Fibroblast of skin of scalp (primary cell): ENCODE measurements around the gene CNOT4.

Experiments used
- DNase-seq: peaks from one replicate; pipeline ENCODE4 v3.0.0-alpha.2; 2013

The CNOT4 gene

DNA sequence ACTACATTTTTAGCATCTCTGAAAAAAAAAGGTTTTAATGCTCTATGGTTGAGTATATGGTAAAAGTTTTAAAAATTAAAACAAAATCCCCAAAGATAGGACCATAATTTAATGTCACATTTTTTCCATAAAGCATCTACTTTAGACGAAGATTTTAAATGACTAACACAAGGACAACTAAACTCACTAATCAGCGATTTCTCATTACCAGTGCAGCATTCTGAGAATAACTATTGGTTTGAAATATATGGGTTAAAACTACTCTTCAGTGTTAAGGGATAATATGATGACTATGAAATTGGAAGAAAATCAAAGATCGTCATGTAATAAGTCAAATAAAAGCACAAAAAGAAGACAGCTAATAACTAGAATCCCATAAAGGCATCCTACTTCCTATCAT lies 118.4 kb downstream of the CNOT4 start:
- no peak for DNase-seq

DNA sequence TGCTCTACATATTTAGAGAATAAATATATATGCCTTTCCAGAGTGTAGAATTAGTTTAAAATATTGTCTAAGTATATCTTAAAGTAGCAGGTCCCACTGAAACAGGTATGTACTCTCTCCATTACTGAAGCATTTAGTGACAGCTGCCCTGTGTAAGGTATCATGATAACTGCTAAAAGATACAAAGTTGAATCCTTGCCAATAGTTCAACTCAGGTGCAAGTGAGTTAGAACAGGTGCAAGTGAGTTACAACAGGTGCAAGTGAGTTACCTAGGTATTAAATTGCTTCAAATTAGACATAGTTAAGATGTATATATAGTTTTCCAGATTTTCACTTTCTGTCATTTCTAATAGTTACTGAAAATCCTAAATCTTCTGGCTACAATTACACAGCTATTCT lies 119.1 kb downstream of the CNOT4 start:
- no peak for DNase-seq

DNA sequence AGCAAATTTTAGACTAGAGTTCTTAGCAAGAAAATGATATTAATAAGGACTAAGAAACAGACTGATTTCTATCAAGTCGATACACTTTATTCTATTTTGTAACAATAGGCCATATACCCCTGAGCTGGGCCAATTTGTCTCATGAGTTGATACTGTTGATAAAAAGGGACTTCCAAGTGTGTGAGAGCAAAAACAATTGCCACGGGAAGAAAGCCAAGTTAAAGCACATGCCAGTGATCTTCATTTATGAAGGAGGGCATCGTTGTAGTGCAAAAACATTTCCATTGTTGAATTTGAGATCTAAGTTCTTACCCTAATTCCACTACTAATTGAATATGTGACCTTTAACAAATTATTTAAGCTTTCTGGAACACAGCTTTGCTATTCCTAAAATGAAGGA lies 119.9 kb downstream of the CNOT4 start:
- no peak for DNase-seq

DNA sequence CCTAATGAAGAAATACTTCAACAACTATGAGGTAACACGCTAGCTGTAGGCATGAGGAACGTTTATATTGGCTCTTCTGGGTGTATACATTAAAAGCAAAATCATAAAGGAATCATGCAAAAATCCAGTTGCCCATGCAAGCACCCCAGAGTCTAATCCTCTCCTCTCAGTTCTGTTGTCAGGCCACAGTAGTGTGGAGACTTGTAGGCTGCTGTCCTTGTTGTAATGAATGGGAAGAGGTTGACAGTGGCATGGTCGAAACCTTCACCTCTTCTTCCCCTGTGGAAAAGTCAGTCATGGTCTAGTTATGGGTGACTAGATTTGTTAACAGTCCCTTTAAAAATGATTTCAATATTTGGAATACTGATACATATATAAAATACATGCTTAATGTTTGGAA lies 121.3 kb downstream of the CNOT4 start:
- no peak for DNase-seq

DNA sequence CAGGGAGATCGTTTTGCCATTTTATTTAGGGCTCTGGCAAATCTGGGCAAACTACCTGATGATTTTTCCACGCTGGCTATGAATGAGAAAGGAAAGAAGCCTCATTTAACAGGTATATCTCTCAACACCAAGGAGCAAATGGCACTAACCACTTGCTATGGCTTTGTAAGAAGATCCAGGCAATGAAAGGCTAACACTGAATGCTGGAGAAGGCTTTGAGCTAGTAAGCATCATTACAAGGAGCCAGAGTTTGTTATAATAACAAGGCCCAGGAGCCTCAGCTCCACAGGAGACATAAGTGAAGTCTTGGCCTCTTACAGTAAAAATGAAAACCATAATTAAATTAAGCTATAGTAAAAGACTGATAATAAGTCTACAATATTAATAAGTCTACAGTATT lies 123.1 kb downstream of the CNOT4 start:
- DNase-seq = no peak

DNA sequence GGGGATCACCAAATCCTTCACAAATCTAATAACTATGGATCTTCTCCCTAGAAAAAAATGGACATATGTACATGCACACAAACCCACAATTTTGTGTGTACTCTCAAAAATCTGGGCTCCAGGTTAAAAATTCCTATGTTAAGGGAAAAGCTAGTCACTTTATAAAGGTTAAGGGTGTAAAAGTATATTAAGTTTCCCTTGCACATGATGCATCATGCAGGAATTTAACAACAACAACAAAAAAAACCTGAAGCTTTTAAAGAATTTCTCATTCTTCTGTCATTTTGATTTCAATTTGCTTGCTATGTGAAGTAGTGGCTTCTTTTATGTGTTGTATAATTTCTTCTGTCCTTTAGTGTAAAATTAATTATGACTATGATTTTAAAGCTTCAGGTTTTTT lies 123.7 kb downstream of the CNOT4 start:
- DNase-seq = peak; percentile 5

DNA sequence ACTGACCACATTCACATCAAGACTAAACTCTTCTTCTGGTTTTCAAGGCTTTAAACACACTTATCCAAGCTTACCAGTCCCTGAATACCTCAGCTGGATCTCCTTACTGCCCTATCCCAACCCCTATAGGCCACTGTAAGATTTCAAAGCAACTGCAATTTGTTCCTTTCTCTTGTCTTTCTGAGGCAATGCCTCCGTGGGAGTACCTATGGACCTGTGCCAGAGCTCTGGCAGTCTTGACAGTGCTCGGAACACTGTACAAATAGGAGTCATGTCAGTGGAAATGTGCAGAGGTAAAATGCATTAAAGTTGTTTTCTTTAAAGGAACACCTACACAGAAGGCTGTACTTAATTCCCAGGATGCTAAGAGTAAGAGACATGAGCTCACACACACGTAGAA lies 124.7 kb downstream of the CNOT4 start:
- DNase-seq = no peak

DNA sequence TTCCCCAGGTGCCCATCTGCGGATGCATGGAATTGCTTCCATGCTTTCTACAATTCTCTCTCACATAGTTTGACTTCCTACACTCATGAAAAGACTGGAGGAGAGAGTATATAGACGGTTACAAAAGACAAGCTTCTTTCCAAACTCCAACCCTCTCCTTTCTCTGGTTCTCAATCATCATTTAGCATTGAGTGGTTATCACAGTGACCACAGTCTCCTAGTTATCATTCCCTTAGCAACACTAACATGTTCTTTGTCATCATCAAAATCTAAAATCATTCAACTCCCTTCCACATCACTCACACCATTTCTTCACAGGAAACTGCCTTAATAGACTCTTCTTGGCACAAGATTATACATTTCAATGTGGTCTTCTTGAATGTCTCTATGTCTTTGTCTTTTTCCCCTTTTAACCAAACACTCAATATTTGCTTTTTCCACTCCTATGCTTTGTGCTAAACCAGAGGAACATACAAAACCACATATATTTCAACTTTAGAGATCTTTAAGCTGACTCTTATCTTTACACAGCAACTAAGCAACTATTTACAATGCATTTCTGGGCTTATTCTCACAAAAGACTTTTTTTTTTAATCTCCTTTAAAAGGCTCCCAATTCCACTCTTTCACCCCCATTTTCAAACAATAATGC lies 126.3 kb downstream of the CNOT4 start:
- DNase-seq = no peak

DNA sequence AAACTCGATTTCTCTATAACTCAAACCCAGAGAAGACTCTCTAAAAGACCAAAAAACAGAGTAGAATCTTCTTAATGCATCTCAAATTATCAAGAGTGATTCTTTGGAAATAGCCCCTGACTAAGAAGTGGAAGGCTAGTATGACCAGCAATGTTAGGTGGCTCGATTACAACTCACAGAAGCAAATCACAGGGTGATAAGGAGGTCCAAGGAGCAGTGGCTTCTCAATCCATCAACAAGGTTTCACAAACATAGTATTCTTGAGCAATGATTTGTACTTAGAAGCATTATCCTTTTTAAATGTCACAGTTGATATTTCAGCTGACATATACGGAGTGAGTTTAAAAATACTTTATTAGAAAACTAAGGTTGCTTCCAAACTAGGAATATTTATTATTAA lies 127.7 kb downstream of the CNOT4 start:
- DNase-seq = no peak

DNA sequence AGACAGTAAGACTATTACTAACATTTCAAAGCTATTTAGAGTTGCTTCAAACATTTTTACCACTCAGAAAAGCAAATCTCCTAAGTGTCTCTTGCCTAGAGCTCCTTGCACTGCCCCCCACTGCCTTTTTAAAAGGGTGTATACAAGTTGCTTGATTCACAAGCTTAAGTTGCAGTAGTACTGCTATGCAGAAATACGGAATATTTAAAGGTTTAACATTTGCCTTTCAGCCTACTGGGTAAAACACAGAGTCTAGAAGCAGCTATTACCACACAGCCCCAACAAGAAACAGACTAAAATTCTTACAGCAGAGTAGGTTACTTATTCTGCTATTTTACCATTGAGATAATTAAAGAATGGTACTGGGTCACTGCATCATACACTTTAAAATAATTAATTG lies 128.5 kb downstream of the CNOT4 start:
- no peak for DNase-seq

DNA sequence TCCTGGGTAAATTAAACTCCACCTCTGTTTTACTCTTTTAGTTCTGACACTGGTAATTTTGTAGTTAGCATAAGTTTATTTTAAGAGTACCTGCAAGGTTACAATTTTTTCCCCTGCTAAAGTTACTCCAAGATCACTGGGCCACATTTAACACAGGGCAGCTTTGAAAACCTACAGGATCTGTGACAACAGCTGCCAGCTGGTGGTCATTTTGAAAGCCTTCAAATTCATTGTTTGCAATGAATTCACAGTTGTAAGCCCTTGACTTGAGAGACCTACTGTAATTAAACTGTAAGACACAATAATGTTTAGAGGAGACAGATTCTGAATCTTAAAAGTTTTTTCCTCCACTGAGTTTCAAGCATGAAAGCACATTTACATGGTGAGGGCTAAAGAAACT lies 129.6 kb downstream of the CNOT4 start:
- DNase-seq = no peak

DNA sequence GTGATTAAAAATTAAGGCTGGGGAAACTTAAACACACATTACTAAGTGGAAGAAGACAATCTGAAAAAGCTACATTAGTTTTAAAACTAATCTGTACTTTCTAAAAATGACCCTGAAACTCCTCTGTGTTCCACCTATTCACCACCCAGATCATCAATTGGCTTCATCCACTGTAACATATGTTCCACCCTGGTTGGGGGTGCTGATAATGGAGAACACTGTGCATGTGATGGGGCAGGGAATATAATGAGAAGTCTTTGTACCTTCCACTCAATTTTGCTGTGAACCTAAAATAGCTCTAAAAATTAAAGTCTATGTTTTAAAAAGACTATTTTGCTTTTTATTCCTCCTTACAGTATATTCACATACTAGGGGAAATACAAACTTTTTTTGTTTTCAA lies 132.7 kb downstream of the CNOT4 start:
- DNase-seq = no peak

DNA sequence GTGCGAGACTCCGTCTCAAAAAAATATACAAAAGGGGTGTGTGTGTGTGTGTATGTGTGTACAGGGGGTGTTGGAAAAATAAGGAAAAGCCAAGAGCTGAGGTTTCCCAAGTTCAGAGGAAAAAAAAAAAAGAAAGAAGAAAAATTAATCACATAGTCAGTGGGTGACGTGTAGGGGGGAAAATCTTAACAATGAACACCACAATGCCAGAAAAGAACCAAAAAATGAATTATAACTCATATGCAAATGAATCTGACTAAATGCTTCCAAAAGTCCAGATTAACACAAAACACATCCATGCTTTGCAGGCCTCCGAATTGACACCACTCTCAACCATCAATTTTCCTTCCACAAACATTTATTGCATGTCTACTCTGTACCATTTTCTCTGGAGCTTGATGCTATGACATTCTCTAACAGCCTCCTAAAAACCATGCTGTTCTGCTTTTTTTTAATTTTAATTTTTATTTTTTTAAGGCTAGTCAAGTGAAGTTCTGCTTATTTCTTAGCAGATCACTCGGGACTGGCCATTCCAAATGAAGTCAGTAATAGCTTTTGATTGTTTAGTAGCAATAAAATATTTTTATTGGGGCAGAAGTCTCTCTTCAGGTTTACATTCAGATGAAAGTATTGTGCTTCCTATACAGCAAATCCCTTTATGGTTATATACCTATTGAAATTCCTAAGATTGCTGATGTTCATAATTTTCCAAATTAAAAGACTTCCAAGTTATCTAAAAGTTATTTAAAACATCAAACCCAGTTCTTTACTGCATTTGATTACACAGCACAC lies 133.8 kb downstream of the CNOT4 start:
- peak; percentile 21 for DNase-seq

DNA sequence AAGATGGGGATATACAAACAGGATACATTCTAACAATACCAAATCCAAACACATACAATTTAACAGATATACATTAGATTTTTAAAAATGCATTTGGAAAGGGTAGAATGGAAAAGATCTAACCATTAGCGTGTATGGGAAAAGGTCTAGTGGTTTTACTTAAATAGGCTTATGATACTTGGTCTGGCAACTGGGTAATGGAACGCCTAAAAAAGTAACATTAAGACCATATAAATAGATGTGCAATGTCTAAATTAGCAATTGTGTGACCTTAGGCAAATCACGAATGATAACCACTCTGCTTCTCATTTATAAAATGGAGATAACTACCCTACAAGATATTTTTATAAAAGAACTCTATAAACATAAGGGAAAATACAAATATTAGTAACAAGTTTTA lies 135.2 kb downstream of the CNOT4 start:
- no peak for DNase-seq

DNA sequence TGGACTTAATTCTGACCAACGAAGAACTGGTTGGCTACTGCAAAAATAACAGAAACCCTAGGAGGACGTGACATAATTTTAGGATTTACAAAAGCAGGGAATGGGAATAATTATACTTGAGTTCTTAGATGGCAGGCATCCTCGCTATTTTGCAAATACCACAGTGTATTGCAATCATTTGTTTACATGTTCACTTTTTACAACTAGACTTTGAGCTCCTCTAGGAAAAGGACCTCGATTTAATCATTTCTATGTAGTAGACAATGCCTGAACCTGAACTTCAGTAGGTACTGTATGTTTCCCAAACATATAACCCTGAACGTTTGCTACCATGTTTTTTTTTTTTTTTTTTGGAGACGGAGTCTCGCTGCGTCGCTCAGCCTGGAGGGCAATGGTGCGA lies 137.7 kb downstream of the CNOT4 start:
- no peak for DNase-seq

DNA sequence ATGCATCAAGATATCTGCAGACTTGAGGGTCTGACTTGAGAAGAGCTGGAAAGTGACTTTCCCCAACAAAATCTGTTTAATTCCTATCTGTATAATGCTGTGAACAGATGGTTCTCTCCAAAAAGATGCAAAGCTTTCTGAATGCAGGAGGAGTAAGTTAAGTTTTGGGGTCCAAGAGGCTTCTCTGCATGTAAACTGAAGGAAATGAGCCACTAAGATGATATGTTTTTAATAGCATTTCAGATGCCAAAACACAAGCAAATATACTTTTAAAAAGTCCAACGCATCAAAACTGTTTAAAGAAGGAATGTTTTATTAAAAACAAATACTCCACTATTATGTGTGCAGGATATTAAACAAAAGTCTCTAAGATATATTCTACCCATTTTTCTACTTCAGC lies 139.2 kb downstream of the CNOT4 start:
- no peak for DNase-seq

DNA sequence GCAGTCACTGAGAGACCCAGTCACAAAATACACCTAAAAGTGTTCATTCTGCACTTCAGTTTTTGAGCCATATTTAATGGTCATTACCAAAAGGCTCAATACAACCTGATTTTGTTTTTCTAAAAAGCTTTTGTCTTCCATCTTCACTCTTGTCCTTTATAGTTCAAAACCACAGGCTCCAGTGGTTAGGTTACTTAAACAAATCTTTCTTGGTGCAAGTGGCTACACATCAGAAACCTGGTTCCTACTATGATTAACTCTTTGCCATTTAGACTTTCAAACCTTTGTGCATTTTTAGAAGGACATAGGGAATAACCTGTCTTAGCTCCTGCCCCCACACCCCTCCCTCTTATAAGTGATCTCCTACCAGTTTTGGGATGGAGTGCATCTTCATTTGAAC lies 140.5 kb downstream of the CNOT4 start:
- DNase-seq = no peak

DNA sequence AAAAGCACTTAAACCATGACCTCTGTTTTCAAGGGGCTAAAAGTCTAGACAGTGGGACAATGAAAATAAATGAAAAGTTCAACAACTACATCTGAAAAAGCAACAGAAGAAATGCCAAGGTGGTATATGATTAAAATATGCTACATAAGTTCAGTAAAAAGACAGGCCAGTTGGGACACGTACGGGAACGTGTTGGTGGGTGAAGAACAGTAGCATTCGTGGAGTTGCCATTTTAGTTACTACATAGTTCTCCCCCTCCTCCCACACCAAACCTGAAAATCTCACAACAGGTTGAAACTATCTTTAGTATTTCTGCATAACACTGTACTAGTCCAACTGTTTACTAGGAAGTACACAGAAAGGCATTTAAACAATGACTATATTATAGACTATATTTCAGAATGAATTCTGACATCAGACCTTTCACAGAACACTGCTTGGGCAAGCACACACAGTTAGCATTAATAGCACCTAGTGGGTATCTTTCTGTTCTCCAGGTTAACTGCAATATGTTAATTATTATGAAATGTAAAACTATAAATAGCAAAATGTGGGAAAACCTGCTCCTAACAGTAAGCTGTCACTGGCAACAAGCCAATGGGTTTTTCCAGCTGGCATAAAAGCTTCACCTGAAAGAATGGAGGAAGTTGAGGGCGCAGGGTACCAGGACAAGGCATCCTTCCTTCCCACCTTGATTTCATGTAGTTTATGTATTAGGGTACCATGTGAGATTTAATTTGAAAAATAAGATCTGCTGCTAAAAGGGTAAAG lies 141.3 kb downstream of the CNOT4 start:
- DNase-seq = no peak

DNA sequence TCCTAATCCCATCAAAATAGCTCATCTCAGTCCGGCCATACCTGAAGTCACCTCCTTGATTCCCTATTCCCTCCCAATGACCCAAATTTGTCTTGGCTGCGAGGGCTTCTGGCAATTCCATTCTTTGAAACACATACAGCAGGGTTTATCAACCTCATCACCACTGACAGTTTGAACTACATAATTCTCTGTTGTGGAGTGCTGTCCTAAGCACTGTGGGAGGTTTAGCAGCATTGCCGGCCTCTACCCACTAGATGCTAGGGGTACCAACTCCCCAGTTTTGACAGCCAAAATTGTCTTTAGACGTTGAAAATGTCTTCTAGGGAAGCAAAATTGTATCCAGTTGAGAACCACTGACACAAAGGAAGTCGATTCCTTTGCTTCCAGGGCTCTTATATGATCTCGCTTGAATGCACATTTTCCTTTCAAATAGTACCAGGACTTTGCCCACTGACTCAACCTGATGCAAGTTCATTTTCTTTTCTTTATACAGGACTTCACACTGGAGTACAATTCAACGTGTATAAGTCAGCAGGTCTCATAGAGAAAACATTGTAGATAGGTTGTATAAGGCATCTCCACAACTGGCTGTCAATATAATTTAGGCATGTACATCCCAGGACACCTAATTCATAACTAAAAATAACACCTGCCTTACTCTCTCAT lies 142.9 kb downstream of the CNOT4 start:
- no peak for DNase-seq

DNA sequence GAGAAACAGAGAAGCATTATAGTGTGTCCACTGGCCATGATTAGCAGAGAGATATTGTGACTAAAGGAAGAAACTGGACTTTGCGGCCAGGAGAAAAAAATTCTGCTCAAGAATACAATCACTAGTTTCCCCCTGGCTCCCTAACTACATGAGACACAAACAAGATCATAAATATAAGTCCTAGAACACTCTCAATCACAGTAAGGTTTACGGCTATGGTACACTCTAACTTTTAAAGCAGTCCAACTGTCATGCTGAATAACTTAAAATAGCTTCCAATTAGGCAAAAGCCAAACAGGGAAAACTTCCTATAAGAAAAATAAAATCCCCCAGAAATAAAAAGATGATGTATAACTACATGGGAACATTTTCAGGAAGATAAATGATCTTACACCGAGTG lies 144.2 kb downstream of the CNOT4 start:
- no peak for DNase-seq

DNA sequence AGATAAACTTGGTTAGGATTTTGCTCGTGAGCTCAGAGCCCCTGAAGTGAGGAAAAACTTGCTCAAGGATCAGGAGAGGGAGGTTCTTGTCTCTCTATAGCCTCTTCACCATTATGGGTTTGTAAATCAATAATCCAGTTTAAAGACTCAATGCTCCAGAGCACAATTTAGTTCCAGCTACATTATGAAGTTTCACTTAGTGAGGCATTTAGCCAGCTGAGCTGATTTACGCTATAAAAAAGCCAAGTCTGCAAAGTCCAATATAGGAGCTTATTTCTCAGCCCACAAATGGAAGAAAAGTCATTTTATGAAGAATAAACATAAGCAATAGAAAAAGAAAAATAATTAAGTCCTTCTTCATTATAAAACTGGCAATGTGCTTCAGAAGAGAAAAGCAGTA lies 145.7 kb downstream of the CNOT4 start:
- DNase-seq = no peak

DNA sequence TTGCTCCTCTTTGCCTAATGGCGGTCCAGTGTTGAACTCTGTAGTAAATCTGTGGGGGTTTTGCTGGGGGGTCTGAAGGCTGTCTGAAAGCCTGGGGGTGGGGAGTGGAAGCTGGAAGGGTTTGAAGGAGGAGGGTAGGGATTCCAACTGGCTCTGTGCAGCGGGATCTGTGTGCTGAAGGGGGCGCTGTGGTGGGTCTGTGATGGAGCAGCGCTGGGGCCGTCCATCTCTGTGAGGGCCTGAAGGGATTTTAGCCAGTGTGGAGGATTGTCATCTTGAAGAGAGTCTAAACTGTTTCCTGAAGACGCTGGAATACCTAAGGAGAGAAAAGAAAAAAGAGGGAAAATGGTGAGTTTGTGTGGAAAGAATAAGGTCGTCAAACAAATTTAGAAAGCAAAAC lies 147.0 kb downstream of the CNOT4 start:
- DNase-seq = no peak

DNA sequence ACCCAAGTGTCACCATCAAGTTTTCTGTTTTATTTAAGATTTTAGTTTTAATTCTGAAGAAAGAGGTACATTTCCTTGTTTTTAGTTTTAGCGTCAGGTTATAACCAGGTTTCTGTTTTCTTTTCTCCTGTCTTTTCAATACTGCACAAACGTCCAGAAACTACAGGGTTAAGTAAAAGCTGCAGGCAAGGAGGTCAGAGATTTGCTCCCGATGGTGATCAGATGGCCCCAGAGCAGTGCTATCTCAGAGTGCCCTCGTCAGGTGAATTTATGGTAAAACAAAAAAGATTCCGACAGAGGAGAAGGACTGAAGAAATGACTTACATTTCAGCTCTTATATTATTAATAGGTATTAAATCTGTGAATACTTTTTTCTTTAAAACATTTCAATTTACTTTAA lies 148.1 kb downstream of the CNOT4 start:
- no peak for DNase-seq
